Right cardiac atrium (tissue), 5 donors: ENCODE measurements around the gene TXK. TPM values are rescaled to one million over a fixed set of nuclear protein-coding genes. Genes with fewer than 3 reads are reported as not detected.

ENCODE experiments used
- ATAC-seq, 2 donors: fragments of 200-7000 bp; cut with Tn5 transposase; one replicate each; pipeline versions ENCODE4 v1.8.0 to v1.9.1; 2020; ENCODE audit warnings: moderate library complexity in 2 of 2, mild to moderate bottlenecking in 1 of 2
- DNase-seq, 3 donors: peaks; one replicate each; pipeline ENCODE4 v3.0.0-alpha.2; 2020
- H3K27ac ChIP-seq: one replicate; pipeline ENCODE4 v1.5.1; 2013; ENCODE audit warnings: mild to moderate bottlenecking, low read length, control low read depth, moderate library complexity
- H3K27me3 ChIP-seq: one replicate; pipeline ENCODE4 v1.6.1; 2013; ENCODE audit not compliant: control insufficient read depth, insufficient read depth
- H3K4me1 ChIP-seq: one replicate; pipeline ENCODE4 v1.6.1; 2013; ENCODE audit warnings: low read length; ENCODE audit not compliant: control insufficient read depth, insufficient read depth
- H3K4me3 ChIP-seq: one replicate; pipeline ENCODE4 v1.5.1; 2013; ENCODE audit warnings: low read length, control low read depth
- H3K9me3 ChIP-seq: one replicate; pipeline ENCODE4 v1.6.1; 2013; ENCODE audit warnings: low read length; ENCODE audit not compliant: control insufficient read depth
- WGBS: extraction: QIAGEN DNeasy Blood & Tissue Kit; methylation state at CpG from one replicate; pipeline ENCODE4 v1.1.7; 2013; 5-methylcytosine and 5-hydroxymethylcytosine counted together
- intact Hi-C, 4 donors: fragments of 100-400 bp; cut with DNase I; formaldehyde crosslinking; loops; one replicate each; pipeline versions ENCODE4 v1.11.0 to v1.14.0; 2022 to 2023
- polyA plus RNA-seq: library from polyadenylated mRNA; stranded (reverse); fragments of 200-250 nt; gene quantifications from one replicate; pipeline ENCODE4 v1.2.3, GENCODE V29; 2013
- total RNA-seq, 4 donors: library from RNA; stranded (reverse); fragmentation: NEBNext Ultra II Directional; extraction: Animal tissue kit (Norgen Biotek cat#: 25700); gene quantifications; one replicate each; pipeline ENCODE4 v1.2.1, GENCODE V29; 2021
- donor health status: healthy with polysubstance abuse.
- donor health status: DM: no; HTN: yes; CAD: no.
- donor health status: DM: no; HTN: no; CAD: no.
- donor health status: DM: no; HTN: yes; CAD: no; lungs with severe emphysema.
- donor health status: DM: yes; HTN: yes; CAD: no.

Gene TXK
- total and polyA plus RNA-seq, 5 donors: 0.14 to 1.8 (median 0.71) TPM

GRCh38 chr4:48078862-48079655 is 55.0 kb downstream of the TXK start:
- 60% methylated on average over 5 of the region's 5 CpGs for WGBS
- ATAC-seq (no peak), DNase-seq (no peak)
- H3K4me3 ChIP-seq: no peak overlapping the region
- intact Hi-C loops: no loop called here
- H3K9me3 ChIP-seq: no peaks in the 10 kb centered on the region
- H3K4me1 ChIP-seq: no peaks in the 10 kb centered on the region
- no peak overlapping the region for H3K27ac ChIP-seq
- H3K27me3 ChIP-seq: no peaks in the 10 kb centered on the region

- WGBS: 92% methylated on average over 2 of the region's 2 CpGs
- Histone ChIP-seq H3K4me3 (no peak overlapping the region), H3K4me1 (no peaks in the 10 kb centered on the region), H3K9me3 (no peaks in the 10 kb centered on the region), H3K27ac (no peak overlapping the region), H3K27me3 (no peaks in the 10 kb centered on the region)
- no peak for DNase-seq
- intact Hi-C loops: no loop called here
- no peak for ATAC-seq
These were observed 55.6 kb downstream of the TXK start for GRCh38 chr4:48078425-48078824.

GRCh38 chr4:48074657-48075056 is 59.4 kb downstream of the TXK start:
- 63% methylated on average over 1 of the region's 1 CpG for WGBS

GRCh38 chr4:48073567-48074103 is 60.4 kb downstream of the TXK start:
- no peak for DNase-seq
- intact Hi-C loops: no loop called here
- ATAC-seq: no peak
- H3K4me1 ChIP-seq: no peaks in the 10 kb centered on the region
- no peaks in the 10 kb centered on the region for H3K27me3 ChIP-seq
- H3K4me3 ChIP-seq: no peak overlapping the region
- WGBS: 55% methylated on average over 3 of the region's 3 CpGs
- H3K9me3 ChIP-seq: no peaks in the 10 kb centered on the region
- H3K27ac ChIP-seq: no peak overlapping the region

More at GRCh38 chr4:48074657-48075056, 59.4 kb downstream of the TXK start:
- no peaks in the 10 kb centered on the region for H3K9me3 ChIP-seq
- H3K27ac ChIP-seq: no peak overlapping the region
- H3K4me1 ChIP-seq: no peaks in the 10 kb centered on the region
- no peaks in the 10 kb centered on the region for H3K27me3 ChIP-seq
- no peak overlapping the region for H3K4me3 ChIP-seq
- intact Hi-C loops: no loop called here
- DNase-seq (no peak), ATAC-seq (no peak)

- Histone ChIP-seq H3K4me3 (no peak overlapping the region), H3K27me3 (no peaks in the 10 kb centered on the region), H3K9me3 (no peaks in the 10 kb centered on the region), H3K4me1 (no peaks in the 10 kb centered on the region), H3K27ac (no peak overlapping the region)
- no peak for ATAC-seq
- DNase-seq: no peak
- WGBS: 80% methylated on average over 3 of the region's 3 CpGs
- intact Hi-C loops: no loop called here
These were observed 62.9 kb downstream of the TXK start for GRCh38 chr4:48071191-48071590.

- Histone ChIP-seq H3K4me1 (no peaks in the 10 kb centered on the region), H3K27ac (no peak overlapping the region), H3K27me3 (no peaks in the 10 kb centered on the region), H3K9me3 (no peaks in the 10 kb centered on the region), H3K4me3 (no peak overlapping the region)
- no peak for DNase-seq
- intact Hi-C loops: no loop called here
- WGBS: 58% methylated on average over 2 of the region's 2 CpGs
- no peak for ATAC-seq
These were observed 65.0 kb downstream of the TXK start for GRCh38 chr4:48069026-48069425.

GRCh38 chr4:48068182-48068581 is 65.9 kb downstream of the TXK start:
- no peak overlapping the region for H3K27ac ChIP-seq
- intact Hi-C loops: no loop called here
- 65% methylated on average over 2 of the region's 2 CpGs for WGBS
- DNase-seq: no peak
- no peaks in the 10 kb centered on the region for H3K9me3 ChIP-seq
- no peak overlapping the region for H3K4me3 ChIP-seq
- ATAC-seq: no peak
- no peaks in the 10 kb centered on the region for H3K4me1 ChIP-seq
- H3K27me3 ChIP-seq: no peaks in the 10 kb centered on the region

- WGBS: 87% methylated on average over 9 of the region's 9 CpGs
- no peak overlapping the region for H3K4me3 ChIP-seq
- DNase-seq (no peak), ATAC-seq (no peak)
- intact Hi-C loops: no loop called here
- no peaks in the 10 kb centered on the region for H3K4me1 ChIP-seq
- H3K27ac ChIP-seq: no peak overlapping the region
- H3K27me3 ChIP-seq: no peaks in the 10 kb centered on the region
- H3K9me3 ChIP-seq: no peaks in the 10 kb centered on the region
These were observed 66.5 kb downstream of the TXK start for GRCh38 chr4:48067536-48067935.

- intact Hi-C loops: no loop called here
- ATAC-seq (no peak), DNase-seq (no peak)
These were observed 68.4 kb downstream of the TXK start for GRCh38 chr4:48065587-48066052.

GRCh38 chr4:48064349-48064748 is 69.7 kb downstream of the TXK start:
- Histone ChIP-seq H3K4me1 (no peaks in the 10 kb centered on the region), H3K4me3 (no peak overlapping the region), H3K27ac (no peak overlapping the region), H3K27me3 (no peaks in the 10 kb centered on the region), H3K9me3 (no peaks in the 10 kb centered on the region)
- 86% methylated on average over 3 of the region's 3 CpGs for WGBS
- DNase-seq: no peak
- no peak for ATAC-seq
- intact Hi-C loops: no loop called here

More at GRCh38 chr4:48065587-48066052, 68.4 kb downstream of the TXK start:
- no peaks in the 10 kb centered on the region for H3K27me3 ChIP-seq
- H3K4me3 ChIP-seq: no peak overlapping the region
- H3K9me3 ChIP-seq: no peaks in the 10 kb centered on the region
- H3K4me1 ChIP-seq: no peaks in the 10 kb centered on the region
- H3K27ac ChIP-seq: no peak overlapping the region
- WGBS: 98% methylated on average over 1 of the region's 1 CpG

- no peaks in the 10 kb centered on the region for H3K27me3 ChIP-seq
- DNase-seq: no peak
- no peak overlapping the region for H3K4me3 ChIP-seq
- H3K4me1 ChIP-seq: no peaks in the 10 kb centered on the region
- 70% methylated on average over 5 of the region's 5 CpGs for WGBS
- no peak for ATAC-seq
- intact Hi-C loops: no loop called here
- H3K9me3 ChIP-seq: no peaks in the 10 kb centered on the region
- no peak overlapping the region for H3K27ac ChIP-seq
These were observed 75.2 kb downstream of the TXK start for GRCh38 chr4:48058617-48059530.
